GM21367 (cell line): ENCODE results near the gene RPRD1A.
"Not testable (repeated sequence)": the region's sequence is repeated elsewhere in the genome, so short reads cannot be mapped to it uniquely, and the experiment has no call there.

Source experiments
- ATAC-seq: cut with Tn5 transposase; IDR thresholded peaks from one replicate; pipeline ENCODE4 v1.9.1; 2021; ENCODE audit not compliant: unreplicated experiment

RPRD1A gene

GRCh38 chr18:35972197-35973000, 95.0 kb downstream of the RPRD1A start, which contains the start of gene RMP24:
Gene RMP24 (plus strand): TSS chr18:35972679.
- ATAC-seq: peak; percentile 89

- ATAC-seq: peak; percentile 8
Observed at GRCh38 chr18:35971661-35972196, 95.6 kb downstream of the RPRD1A start.

- no peak for ATAC-seq
Observed at GRCh38 chr18:35969676-35970075, 97.7 kb downstream of the RPRD1A start.

DNA sequence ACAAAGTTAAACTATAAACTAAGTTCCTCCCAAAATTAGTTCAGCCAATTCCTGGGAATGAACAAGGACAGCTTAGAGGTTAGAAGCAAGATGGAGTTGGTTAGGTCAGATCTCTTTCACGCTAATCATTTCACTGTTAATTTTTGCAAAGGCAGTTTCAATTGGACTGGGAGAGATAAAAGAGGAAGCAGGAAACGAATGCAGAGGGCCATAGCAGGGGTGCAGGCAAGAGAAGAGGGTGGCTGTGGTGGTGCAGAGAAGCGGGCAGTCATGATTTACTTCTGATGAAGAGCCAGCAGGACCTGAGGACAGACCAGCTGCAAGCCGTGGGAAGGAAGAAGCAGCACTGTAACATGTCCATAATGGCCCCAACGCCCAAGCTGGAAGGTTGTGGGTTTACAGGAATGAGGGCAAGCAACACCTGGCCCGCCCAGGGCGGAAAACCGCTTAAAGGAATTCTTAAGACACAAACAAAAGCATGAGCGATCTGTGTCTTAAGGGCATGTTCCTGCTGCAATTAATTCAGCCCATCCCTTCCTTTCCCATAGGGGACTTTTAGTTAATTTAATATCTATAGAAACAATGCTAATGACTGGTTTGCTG, 99.0 kb downstream of the RPRD1A start:
- no peak for ATAC-seq

DNA sequence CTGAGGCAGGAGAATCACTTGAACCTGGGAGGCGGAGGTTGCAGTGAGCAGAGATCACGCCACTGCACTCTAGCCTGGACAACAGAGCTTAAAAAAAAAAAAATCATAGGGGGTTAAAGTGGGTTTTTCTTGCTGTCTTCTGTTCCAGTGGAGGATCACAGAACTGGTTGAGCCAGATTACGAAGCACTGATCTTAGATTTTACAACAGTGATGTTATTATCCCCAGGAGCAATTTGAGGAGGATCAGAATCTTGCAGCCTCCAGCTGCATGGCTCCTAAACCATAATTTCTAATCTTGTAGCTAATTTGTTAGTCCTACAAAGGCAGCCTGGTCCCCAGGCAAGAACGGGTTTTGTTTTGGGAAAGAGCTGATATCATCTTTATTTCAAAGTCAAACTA, 99.5 kb downstream of the RPRD1A start:
- ATAC-seq: not testable (repeated sequence)

- ATAC-seq: no peak
Observed at GRCh38 chr18:35964319-35964718, 103.0 kb downstream of the RPRD1A start.

DNA sequence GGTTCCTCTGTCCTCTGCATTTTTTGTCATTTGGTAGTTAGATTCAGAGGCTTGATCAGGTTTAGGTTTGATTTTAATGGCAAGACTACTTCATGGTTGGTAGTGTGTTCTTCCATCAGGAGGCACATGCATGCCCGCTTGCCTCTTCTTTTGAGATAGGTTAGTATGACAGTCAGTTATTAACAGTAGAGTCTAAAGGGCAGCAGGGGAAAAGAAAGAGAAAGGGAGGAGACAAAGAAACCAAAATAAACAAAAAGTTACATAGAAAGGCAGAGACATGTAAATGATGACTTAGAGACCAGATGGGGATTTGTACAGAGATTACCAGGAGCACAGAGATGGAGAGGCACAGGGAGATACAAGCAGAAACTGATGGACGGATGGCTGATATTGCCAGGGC, 105.0 kb downstream of the RPRD1A start:
- no peak for ATAC-seq

GRCh38 chr18:35956226-35956625, 111.1 kb downstream of the RPRD1A start:
- ATAC-seq: no peak

GRCh38 chr18:35953688-35954087, 113.7 kb downstream of the RPRD1A start:
- ATAC-seq: no peak

- ATAC-seq: no peak
Observed at GRCh38 chr18:35950628-35950982, 116.8 kb downstream of the RPRD1A start.

GRCh38 chr18:35949903-35950627, 117.3 kb downstream of the RPRD1A start:
- no peak for ATAC-seq

DNA sequence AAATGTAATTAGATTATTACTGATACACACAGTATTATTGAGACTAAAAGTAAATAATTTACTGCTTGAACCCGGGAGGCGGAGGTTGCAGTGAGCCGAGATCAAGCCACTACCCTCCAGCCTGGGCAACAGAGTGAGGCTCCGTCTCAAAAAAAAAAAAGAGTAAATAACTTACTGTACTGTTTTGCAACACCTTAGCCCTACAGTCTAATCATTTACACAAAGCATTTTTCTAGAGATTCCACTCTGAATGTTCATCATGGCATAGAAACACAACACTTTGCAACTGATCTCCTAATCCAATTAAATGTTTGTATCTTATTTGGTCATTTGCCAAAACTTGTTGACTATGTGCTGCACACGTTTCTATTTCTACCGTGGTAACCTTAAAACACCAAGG, 118.3 kb downstream of the RPRD1A start:
- ATAC-seq: no peak

DNA sequence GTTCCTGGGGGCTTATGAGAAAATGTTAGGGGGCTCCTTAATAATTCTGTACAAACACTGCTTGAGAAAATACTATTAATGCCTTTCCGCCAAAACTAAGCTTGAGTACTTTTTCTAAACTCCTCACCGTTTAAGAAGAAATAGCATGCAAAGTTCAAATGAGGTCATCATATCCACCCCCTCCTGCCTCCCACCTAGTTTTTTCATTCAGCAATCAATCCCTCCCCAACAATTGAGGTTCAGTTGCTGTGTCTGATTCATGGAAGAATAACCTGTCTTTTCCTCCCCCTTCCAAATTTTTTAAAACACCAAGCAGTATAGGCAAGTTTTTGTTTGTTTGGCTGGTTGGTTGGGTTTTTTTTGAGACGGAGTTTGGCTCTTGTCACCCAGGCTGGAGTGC, 119.3 kb downstream of the RPRD1A start:
- no peak for ATAC-seq

DNA sequence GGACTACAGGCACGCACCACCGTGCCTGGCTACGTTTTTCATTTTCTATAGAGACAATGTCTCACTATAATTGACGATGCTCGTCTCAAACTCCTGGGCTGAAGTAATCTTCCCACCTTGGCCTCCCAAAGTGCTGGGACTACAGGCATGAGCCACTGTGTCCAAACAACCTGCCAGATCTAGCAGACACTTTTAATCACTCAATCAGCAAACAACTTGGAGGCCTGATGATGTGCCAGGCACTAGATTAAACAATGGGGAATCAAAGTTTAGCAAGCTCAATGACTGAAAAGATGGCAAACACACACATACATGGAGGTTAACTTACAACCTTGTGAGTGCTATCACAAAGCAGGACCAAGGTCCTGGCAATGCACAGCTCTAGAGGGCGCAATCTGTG, 124.7 kb downstream of the RPRD1A start:
- no peak for ATAC-seq

DNA sequence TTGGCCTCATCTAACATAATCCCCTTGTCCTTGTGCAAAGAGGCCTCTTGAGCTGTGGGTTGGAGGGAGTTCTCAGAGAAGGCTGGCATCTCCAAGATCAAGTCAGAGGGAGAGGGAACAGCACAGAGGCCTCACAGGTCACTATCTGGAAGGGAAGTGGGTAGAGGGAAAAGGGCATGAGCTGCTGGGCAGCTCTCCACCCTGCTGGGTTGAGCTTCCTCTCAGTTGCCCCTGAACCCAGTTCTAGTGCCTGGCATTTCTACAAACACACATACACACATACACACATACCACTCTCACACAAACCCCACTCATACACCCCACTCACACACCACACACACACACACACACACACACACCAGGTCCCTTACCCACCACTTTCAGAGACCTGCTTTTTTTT, 125.2 kb downstream of the RPRD1A start:
- ATAC-seq: no peak

DNA sequence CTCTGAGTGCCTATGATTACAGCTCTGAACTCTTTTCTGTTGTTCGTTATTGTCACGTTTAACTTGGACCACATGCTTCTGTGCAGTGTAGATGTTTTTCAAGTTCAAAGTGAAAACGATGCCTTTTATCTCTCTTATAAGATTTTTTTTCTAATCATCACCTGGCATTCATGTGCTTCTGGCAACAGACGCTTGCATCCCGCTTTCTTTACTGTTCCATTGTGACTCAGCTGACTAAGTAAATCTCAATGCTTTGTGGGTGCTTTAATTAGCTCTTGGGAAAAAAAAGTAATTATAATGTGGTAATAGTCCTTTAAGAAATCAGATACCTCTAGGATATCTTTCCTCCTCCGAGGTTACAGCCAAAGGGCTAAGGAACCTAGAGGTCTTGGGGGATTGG, 126.1 kb downstream of the RPRD1A start:
- no peak for ATAC-seq
